ENCODE data around the gene MGAT3.

Gene MGAT3

GRCh38 chr22:39444247-39444800 is 12.5 kb upstream of the MGAT3 start:
- no peak for TF ChIP-seq L3MBTL2 (conservative IDR thresholded peaks at IDR 0.05)
- no peak for TF ChIP-seq TARDBP (IDR thresholded peaks at IDR 0.05)
- TF ChIP-seq ELF4 (IDR thresholded peaks at IDR 0.05), result no peak
- TF ChIP-seq LEF1 (IDR thresholded peaks at IDR 0.05; ENCODE audit: borderline replicate concordance), result no peak
- TF ChIP-seq ARNT (IDR thresholded peaks at IDR 0.05), result no peak
- TF ChIP-seq, protein P1, sequence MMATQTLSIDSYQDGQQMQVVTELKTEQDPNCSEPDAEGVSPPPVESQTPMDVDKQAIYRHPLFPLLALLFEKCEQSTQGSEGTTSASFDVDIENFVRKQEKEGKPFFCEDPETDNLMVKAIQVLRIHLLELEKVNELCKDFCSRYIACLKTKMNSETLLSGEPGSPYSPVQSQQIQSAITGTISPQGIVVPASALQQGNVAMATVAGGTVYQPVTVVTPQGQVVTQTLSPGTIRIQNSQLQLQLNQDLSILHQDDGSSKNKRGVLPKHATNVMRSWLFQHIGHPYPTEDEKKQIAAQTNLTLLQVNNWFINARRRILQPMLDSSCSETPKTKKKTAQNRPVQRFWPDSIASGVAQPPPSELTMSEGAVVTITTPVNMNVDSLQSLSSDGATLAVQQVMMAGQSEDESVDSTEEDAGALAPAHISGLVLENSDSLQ (IDR thresholded peaks at IDR 0.05), result no peak
- CTCF ChIA-PET, result no interaction called here
- POLR2A ChIA-PET, result interaction anchor here (1.1 to 1.6 kb wide), 3 partner anchors 10 to 124 kb away, joined by 3 read pairs; partner anchors contain the start of gene MIEF1
- no peak for DNase-seq (ENCODE audit: extremely low spot score)

- TF ChIP-seq ZNF384 (IDR thresholded peaks at IDR 0.05) (no peak), BHLHE40 (IDR thresholded peaks at IDR 0.05; ENCODE audit: borderline replicate concordance) (no peak)
- DNase-seq (ENCODE audit: extremely low spot score), result no peak
- POLR2A ChIA-PET, result interaction anchor here (0.8 to 1.6 kb wide), 4 partner anchors 9 to 125 kb away, joined by 3 to 4 read pairs (median 3); partner anchors contain the start of gene MIEF1
- CTCF ChIA-PET, result no interaction called here
These were observed 11.8 kb upstream of the MGAT3 start for GRCh38 chr22:39444937-39445465.

DNA sequence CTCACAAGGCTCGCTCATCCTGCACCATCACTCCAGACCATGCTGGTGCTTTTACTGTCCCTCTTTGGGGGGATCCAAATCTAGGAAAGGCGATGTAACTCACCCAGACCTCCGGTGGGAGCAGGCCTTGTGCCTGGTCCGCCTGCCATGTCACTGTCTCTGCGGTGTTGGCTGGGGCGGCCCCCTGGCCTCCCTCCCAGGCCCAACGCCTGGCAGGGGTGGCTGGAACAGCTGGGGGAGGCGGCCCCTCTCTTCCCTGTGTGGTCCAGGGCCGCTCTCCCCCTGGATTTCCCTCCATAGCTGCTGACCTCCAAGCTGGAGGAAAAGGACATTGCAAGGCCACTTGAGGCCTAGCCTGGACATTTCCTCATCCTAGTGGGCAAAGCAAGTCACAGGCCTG is 11.1 kb upstream of the MGAT3 start:
- CTCF ChIA-PET, result interaction anchor here (2.2 kb wide), 1 partner anchor 9 kb away, joined by 6 read pairs; no protein-coding TSS in a partner anchor
- TF ChIP-seq BHLHE40 (IDR thresholded peaks at IDR 0.05; ENCODE audit: borderline replicate concordance), result no peak
- no peak for TF ChIP-seq FOXK2 (IDR thresholded peaks at IDR 0.05)
- no peak for TF ChIP-seq ZNF384 (IDR thresholded peaks at IDR 0.05)
- no peak for TF ChIP-seq SUZ12 (IDR thresholded peaks at IDR 0.05)
- TF ChIP-seq, protein P1 (IDR thresholded peaks at IDR 0.05), result no peak
- TF ChIP-seq ELF4 (IDR thresholded peaks at IDR 0.05), result no peak
- no peak for TF ChIP-seq ARNT (IDR thresholded peaks at IDR 0.05)
- TF ChIP-seq FOXA1 (IDR thresholded peaks at IDR 0.05), result no peak
- TF ChIP-seq L3MBTL2 (conservative IDR thresholded peaks at IDR 0.05), result no peak
- no peak for TF ChIP-seq HDGF (IDR thresholded peaks at IDR 0.05; ENCODE audit: borderline replicate concordance)
- no peak for TF ChIP-seq SP1 (IDR thresholded peaks at IDR 0.05)
- TF ChIP-seq TARDBP (IDR thresholded peaks at IDR 0.05), result no peak
- no peak for TF ChIP-seq NFRKB (IDR thresholded peaks at IDR 0.05)
- no peak for TF ChIP-seq LEF1 (IDR thresholded peaks at IDR 0.05; ENCODE audit: borderline replicate concordance)
- no peak for TF ChIP-seq FOXM1 (IDR thresholded peaks at IDR 0.05; ENCODE audit: borderline replicate concordance)
- POLR2A ChIA-PET, result interaction anchor here (1.0 to 1.7 kb wide), 4 partner anchors 12 to 126 kb away, joined by 3 to 4 read pairs (median 3); partner anchors contain the start of gene MIEF1
- DNase-seq (ENCODE audit: extremely low spot score), result no peak

- DNase-seq (ENCODE audit: extremely low spot score), result no peak
- ChIA-PET CTCF (interaction anchor here (2.2 kb wide), 1 partner anchor 9 kb away, joined by 6 read pairs; no protein-coding TSS in a partner anchor), POLR2A (interaction anchor here (1.0 to 1.7 kb wide), 2 partner anchors 11 to 56 kb away, joined by 3 to 4 read pairs; partner anchors contain the start of gene MIEF1)
- TF ChIP-seq FOXK2 (IDR thresholded peaks at IDR 0.05), result no peak
These were observed 10.5 kb upstream of the MGAT3 start for GRCh38 chr22:39446239-39446721.

GRCh38 chr22:39448205-39449054 is 8.4 kb upstream of the MGAT3 start:
- DNase-seq (ENCODE audit: extremely low spot score), result no peak
- POLR2A ChIA-PET, result interaction anchor here (0.8 kb wide), 1 partner anchor 49 kb away, joined by 3 read pairs; the partner anchor contains the start of gene TAB1
- TF ChIP-seq BHLHE40 (IDR thresholded peaks at IDR 0.05; ENCODE audit: borderline replicate concordance) (no peak), SUZ12 (IDR thresholded peaks at IDR 0.05) (no peak)
- CTCF ChIA-PET, result no interaction called here

DNA sequence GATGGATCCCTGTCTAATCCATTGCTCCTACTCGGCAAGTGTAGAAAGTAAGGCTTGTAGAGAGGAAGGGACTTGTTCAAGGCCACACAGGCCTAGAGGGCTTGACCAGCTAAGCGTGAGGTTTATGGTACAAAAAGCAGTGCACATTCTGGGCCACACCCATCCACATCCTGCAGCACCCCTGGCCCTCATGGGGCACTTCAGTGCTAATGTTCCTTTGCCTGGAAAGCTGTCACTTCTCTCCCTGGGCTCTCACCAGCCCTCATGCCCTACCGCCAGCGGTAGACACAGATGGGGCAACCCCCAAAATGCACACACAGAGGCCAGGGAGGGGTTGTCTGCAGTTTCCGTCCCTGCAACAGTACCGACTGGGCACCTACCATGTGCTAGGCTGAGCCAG is 7.1 kb upstream of the MGAT3 start:
- CTCF ChIA-PET, result no interaction called here
- DNase-seq (ENCODE audit: extremely low spot score), result no peak
- POLR2A ChIA-PET, result no interaction called here
- TF ChIP-seq ELF4 (IDR thresholded peaks at IDR 0.05), result no peak
- TF ChIP-seq LEF1 (IDR thresholded peaks at IDR 0.05; ENCODE audit: borderline replicate concordance), result no peak
- TF ChIP-seq FOXK2 (IDR thresholded peaks at IDR 0.05), result no peak
- no peak for TF ChIP-seq ZNF384 (IDR thresholded peaks at IDR 0.05)
- no peak for TF ChIP-seq SUZ12 (IDR thresholded peaks at IDR 0.05)
- TF ChIP-seq BHLHE40 (IDR thresholded peaks at IDR 0.05; ENCODE audit: borderline replicate concordance), result no peak
- no peak for TF ChIP-seq NFRKB (IDR thresholded peaks at IDR 0.05)
- no peak for TF ChIP-seq L3MBTL2 (conservative IDR thresholded peaks at IDR 0.05)
- no peak for TF ChIP-seq ARNT (IDR thresholded peaks at IDR 0.05)
- no peak for TF ChIP-seq FOXM1 (IDR thresholded peaks at IDR 0.05; ENCODE audit: borderline replicate concordance)
- TF ChIP-seq TARDBP (IDR thresholded peaks at IDR 0.05), result no peak
- TF ChIP-seq SP1 (IDR thresholded peaks at IDR 0.05), result no peak
- TF ChIP-seq, protein P1 (IDR thresholded peaks at IDR 0.05), result no peak
- TF ChIP-seq FOXA1 (IDR thresholded peaks at IDR 0.05), result no peak
